A673 (cell line): ENCODE data around the gene BMF.
"Not testable (repeated sequence)": the region's sequence is repeated elsewhere in the genome, so short reads cannot be mapped to it uniquely, and the experiment has no call there.

Source experiments
- EZH2 ChIP-seq: fragments of 200-600 bp; sonication (generic); IDR thresholded peaks from 2 replicates; pipeline ENCODE4 v1.6.1; 2017; ENCODE audit warnings: borderline replicate concordance, low read depth, mild to moderate bottlenecking, mixed read lengths, antibody characterized with exemption, low read length; ENCODE audit not compliant: poor library complexity, severe bottlenecking
- TF ChIP-seq, protein P1 (sequence below): fragments of 300-800, 200-600 bp; sonication (generic); conservative IDR thresholded peaks from 2 replicates; pipeline ENCODE4 v1.5.1; 2017; ENCODE audit warnings: low read depth, mild to moderate bottlenecking, antibody characterized with exemption, low read length, moderate library complexity, mixed read lengths

DNA sequence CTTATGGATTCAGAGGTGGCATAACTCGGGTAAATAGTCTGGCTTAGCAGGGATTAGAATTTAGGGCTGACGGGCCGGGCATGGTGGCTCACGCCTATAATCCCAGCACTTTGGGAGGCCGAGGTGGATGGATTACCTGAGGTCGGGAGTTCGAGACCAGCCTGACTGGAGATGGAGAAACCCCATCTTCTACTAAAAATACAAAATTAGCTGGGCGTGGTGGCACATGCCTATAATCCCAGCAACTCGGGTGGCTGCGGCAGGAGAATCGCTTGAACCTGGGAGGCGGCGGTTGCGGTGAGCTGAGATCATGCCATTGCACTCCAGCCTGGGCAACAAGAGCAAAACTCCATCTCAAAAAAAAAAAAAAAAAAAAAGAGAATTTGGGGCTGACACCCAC, 6.4 kb upstream of the BMF start:
- TF ChIP-seq, protein P1, sequence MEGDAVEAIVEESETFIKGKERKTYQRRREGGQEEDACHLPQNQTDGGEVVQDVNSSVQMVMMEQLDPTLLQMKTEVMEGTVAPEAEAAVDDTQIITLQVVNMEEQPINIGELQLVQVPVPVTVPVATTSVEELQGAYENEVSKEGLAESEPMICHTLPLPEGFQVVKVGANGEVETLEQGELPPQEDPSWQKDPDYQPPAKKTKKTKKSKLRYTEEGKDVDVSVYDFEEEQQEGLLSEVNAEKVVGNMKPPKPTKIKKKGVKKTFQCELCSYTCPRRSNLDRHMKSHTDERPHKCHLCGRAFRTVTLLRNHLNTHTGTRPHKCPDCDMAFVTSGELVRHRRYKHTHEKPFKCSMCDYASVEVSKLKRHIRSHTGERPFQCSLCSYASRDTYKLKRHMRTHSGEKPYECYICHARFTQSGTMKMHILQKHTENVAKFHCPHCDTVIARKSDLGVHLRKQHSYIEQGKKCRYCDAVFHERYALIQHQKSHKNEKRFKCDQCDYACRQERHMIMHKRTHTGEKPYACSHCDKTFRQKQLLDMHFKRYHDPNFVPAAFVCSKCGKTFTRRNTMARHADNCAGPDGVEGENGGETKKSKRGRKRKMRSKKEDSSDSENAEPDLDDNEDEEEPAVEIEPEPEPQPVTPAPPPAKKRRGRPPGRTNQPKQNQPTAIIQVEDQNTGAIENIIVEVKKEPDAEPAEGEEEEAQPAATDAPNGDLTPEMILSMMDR: not testable (repeated sequence)
- not testable (repeated sequence) for TF ChIP-seq EZH2
